GM23338 (cell line): ENCODE measurements around the gene KCNAB1. TPM values are rescaled to one million over a fixed set of nuclear protein-coding genes. Genes with fewer than 3 reads are reported as not detected.

Experiments used
- ATAC-seq: fragments of 200-7000 bp; cut with Tn5 transposase; 3 replicates; pipeline ENCODE4 v1.9.1; 2020
- DNase-seq: peaks from one replicate; pipeline ENCODE4 v3.0.0-alpha.2; 2015; ENCODE audit warnings: low spot score
- H2AFZ ChIP-seq: fragments of 200-600 bp; sonication (generic); 2 replicates; pipeline ENCODE4 v1.8.0; 2016; ENCODE audit warnings: antibody characterized with exemption, mild to moderate bottlenecking, moderate library complexity
- H3F3A ChIP-seq: fragments of 200-600 bp; sonication (generic); replicated peaks from 2 replicates; pipeline ENCODE4 v1.8.0; 2017; ENCODE audit warnings: antibody characterized with exemption, mixed run types, low read depth
- H3K27ac ChIP-seq: fragments of 200-600 bp; sonication (generic); 2 replicates; pipeline ENCODE4 v1.6.1; 2016; ENCODE audit warnings: low read depth
- H3K27me3 ChIP-seq: fragments of 200-600 bp; sonication (generic); 2 replicates; pipeline ENCODE4 v1.8.0; 2016; ENCODE audit warnings: mild to moderate bottlenecking, mixed run types, moderate library complexity; ENCODE audit not compliant: insufficient read depth
- H3K36me3 ChIP-seq: fragments of 200-600 bp; sonication (generic); 2 replicates; pipeline ENCODE4 v1.8.0; 2016; ENCODE audit warnings: mild to moderate bottlenecking; ENCODE audit not compliant: insufficient read depth
- H3K4me1 ChIP-seq: fragments of 200-600 bp; sonication (generic); 2 replicates; pipeline ENCODE4 v1.8.0; 2016; ENCODE audit warnings: mild to moderate bottlenecking, moderate library complexity; ENCODE audit not compliant: insufficient read depth
- H3K4me2 ChIP-seq: fragments of 200-600 bp; sonication (generic); 2 replicates; pipeline ENCODE4 v1.7.1; 2017; ENCODE audit warnings: mixed run types
- H3K4me3 ChIP-seq: fragments of 200-600 bp; sonication (generic); 2 replicates; pipeline ENCODE4 v1.6.1; 2016; ENCODE audit warnings: mixed run types
- H3K79me2 ChIP-seq: fragments of 200-600 bp; sonication (generic); replicated peaks from 2 replicates; pipeline ENCODE4 v1.8.0; 2017; ENCODE audit warnings: mild to moderate bottlenecking; ENCODE audit not compliant: insufficient read depth
- H3K9me2 ChIP-seq: fragments of 200-600 bp; sonication (generic); 2 replicates; pipeline ENCODE4 v1.8.0; 2017; ENCODE audit not compliant: insufficient read depth
- H4K20me1 ChIP-seq: fragments of 200-600 bp; sonication (generic); replicated peaks from 2 replicates; pipeline ENCODE4 v1.8.0; 2017; ENCODE audit warnings: mild to moderate bottlenecking; ENCODE audit not compliant: insufficient read depth
- H3K27ac Mint-ChIP-seq: 2 replicates; pipeline ENCODE4 v1.8.0; 2020; ENCODE audit warnings: inconsistent platforms, mild to moderate bottlenecking, moderate library complexity, mixed read lengths
- H3K27me3 Mint-ChIP-seq: 3 replicates; pipeline ENCODE4 v1.8.0; 2022; ENCODE audit warnings: low read depth, mild to moderate bottlenecking, moderate library complexity, mixed read lengths, inconsistent platforms; ENCODE audit not compliant: insufficient read depth, poor library complexity
- H3K36me3 Mint-ChIP-seq: 3 replicates; pipeline ENCODE4 v1.8.0; 2021; ENCODE audit warnings: low read depth, mild to moderate bottlenecking, inconsistent platforms, moderate library complexity, mixed read lengths
- H3K4me1 Mint-ChIP-seq: 3 replicates; pipeline ENCODE4 v1.8.0; 2020; ENCODE audit warnings: mild to moderate bottlenecking, inconsistent platforms, mixed read lengths
- H3K4me3 Mint-ChIP-seq: 3 replicates; pipeline ENCODE4 v1.8.0; 2021; ENCODE audit warnings: moderate library complexity, mild to moderate bottlenecking, inconsistent platforms, mixed read lengths
- H3K9me3 Mint-ChIP-seq: 3 replicates; pipeline ENCODE4 v1.8.0; 2020; ENCODE audit warnings: moderate library complexity, mild to moderate bottlenecking, inconsistent platforms, mixed read lengths
- EZH2 ChIP-seq: fragments of 200-600 bp; sonication (generic); IDR thresholded peaks from one replicate; pipeline ENCODE4 v1.8.0; 2017; ENCODE audit warnings: antibody characterized with exemption, mild to moderate bottlenecking, low read depth; ENCODE audit not compliant: unreplicated experiment
- JUNB ChIP-seq: IDR thresholded peaks from one replicate; pipeline ENCODE4 v1.6.1; 2016; ENCODE audit warnings: antibody characterized with exemption; ENCODE audit not compliant: unreplicated experiment
- NANOG ChIP-seq: IDR thresholded peaks from 2 replicates; pipeline ENCODE4 v1.6.1; 2016; ENCODE audit warnings: antibody characterized with exemption, borderline replicate concordance
- POLR2AphosphoS5 ChIP-seq: IDR thresholded peaks from 2 replicates; pipeline ENCODE4 v1.6.1; 2016; ENCODE audit warnings: antibody characterized with exemption, low read depth
- STAT1 ChIP-seq: IDR thresholded peaks from one replicate; pipeline ENCODE4 v1.6.1; 2016; ENCODE audit warnings: antibody characterized with exemption; ENCODE audit not compliant: unreplicated experiment
- ZNF114 ChIP-seq: fragments of 250-450 bp; sonication (Bioruptor Pico); IDR thresholded peaks from 2 replicates; pipeline ENCODE4 v1.5.0; 2020; ENCODE audit warnings: mild to moderate bottlenecking, moderate library complexity
- ZNF331 ChIP-seq: fragments of 250-450 bp; sonication (Bioruptor Pico); IDR thresholded peaks from 2 replicates; pipeline ENCODE4 v1.5.0; 2020; ENCODE audit warnings: low read depth, mild to moderate bottlenecking, moderate library complexity
- polyA plus RNA-seq: library from polyadenylated mRNA; unstranded; fragments of >200 nt; fragmentation: Nextera tagmentation; extraction: Ambion mirVana; gene quantifications from 2 replicates; pipeline ENCODE4 v1.2.1, GENCODE V29; 2016
- total RNA-seq: library from RNA; depleted of rRNA; stranded (reverse); fragments of >200 nt; shearing (Covaris generic); gene quantifications from 2 replicates; pipeline ENCODE4 v1.2.3, GENCODE V29; 2014
- TF ChIP-seq, protein P1 (sequence below): fragments of 250-450 bp; sonication (Bioruptor Pico); IDR thresholded peaks from 2 replicates; pipeline ENCODE4 v1.5.0; 2020; ENCODE audit warnings: mild to moderate bottlenecking, moderate library complexity
- TF ChIP-seq, protein P2 (sequence below), 2 experiments: fragments of 200-600 bp in 1 of 2; sonication (generic) in 1 of 2; conservative IDR thresholded peaks; 2 replicates each; pipeline versions ENCODE4 v1.5.1 to v1.6.1; 2016 to 2017; ENCODE audit warnings: antibody characterized with exemption in 2 of 2, low read depth in 2 of 2, mild to moderate bottlenecking in 2 of 2, moderate library complexity in 1 of 2

Gene KCNAB1
- total and polyA plus RNA-seq, 2 experiments from 2014 or later = 0.69 to 2.6 TPM

DNA sequence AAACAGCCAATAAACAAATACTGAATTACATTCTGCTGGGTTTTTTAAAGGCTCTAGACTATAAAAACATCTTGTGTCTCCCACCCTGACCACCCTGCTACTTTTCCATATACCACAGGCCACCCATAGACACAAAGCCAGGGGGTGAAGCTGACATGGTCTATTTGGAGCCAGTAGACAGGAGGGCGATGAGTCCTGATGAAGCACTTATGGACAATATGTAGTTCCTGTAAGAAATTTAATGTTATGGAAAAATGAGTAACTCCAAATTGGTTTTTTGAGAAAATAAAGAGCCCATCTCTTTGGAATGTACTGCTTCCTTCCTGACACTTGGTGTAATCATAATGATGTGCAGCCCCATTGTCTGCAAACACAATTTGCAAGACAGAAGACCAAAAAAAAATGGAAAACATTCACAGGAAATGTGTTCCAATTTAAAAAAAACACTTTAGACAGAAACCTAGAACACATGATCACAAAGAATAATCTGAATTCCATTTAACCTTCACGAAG is 422.7 kb downstream of the KCNAB1 start (continued):
- TF ChIP-seq, protein P1, sequence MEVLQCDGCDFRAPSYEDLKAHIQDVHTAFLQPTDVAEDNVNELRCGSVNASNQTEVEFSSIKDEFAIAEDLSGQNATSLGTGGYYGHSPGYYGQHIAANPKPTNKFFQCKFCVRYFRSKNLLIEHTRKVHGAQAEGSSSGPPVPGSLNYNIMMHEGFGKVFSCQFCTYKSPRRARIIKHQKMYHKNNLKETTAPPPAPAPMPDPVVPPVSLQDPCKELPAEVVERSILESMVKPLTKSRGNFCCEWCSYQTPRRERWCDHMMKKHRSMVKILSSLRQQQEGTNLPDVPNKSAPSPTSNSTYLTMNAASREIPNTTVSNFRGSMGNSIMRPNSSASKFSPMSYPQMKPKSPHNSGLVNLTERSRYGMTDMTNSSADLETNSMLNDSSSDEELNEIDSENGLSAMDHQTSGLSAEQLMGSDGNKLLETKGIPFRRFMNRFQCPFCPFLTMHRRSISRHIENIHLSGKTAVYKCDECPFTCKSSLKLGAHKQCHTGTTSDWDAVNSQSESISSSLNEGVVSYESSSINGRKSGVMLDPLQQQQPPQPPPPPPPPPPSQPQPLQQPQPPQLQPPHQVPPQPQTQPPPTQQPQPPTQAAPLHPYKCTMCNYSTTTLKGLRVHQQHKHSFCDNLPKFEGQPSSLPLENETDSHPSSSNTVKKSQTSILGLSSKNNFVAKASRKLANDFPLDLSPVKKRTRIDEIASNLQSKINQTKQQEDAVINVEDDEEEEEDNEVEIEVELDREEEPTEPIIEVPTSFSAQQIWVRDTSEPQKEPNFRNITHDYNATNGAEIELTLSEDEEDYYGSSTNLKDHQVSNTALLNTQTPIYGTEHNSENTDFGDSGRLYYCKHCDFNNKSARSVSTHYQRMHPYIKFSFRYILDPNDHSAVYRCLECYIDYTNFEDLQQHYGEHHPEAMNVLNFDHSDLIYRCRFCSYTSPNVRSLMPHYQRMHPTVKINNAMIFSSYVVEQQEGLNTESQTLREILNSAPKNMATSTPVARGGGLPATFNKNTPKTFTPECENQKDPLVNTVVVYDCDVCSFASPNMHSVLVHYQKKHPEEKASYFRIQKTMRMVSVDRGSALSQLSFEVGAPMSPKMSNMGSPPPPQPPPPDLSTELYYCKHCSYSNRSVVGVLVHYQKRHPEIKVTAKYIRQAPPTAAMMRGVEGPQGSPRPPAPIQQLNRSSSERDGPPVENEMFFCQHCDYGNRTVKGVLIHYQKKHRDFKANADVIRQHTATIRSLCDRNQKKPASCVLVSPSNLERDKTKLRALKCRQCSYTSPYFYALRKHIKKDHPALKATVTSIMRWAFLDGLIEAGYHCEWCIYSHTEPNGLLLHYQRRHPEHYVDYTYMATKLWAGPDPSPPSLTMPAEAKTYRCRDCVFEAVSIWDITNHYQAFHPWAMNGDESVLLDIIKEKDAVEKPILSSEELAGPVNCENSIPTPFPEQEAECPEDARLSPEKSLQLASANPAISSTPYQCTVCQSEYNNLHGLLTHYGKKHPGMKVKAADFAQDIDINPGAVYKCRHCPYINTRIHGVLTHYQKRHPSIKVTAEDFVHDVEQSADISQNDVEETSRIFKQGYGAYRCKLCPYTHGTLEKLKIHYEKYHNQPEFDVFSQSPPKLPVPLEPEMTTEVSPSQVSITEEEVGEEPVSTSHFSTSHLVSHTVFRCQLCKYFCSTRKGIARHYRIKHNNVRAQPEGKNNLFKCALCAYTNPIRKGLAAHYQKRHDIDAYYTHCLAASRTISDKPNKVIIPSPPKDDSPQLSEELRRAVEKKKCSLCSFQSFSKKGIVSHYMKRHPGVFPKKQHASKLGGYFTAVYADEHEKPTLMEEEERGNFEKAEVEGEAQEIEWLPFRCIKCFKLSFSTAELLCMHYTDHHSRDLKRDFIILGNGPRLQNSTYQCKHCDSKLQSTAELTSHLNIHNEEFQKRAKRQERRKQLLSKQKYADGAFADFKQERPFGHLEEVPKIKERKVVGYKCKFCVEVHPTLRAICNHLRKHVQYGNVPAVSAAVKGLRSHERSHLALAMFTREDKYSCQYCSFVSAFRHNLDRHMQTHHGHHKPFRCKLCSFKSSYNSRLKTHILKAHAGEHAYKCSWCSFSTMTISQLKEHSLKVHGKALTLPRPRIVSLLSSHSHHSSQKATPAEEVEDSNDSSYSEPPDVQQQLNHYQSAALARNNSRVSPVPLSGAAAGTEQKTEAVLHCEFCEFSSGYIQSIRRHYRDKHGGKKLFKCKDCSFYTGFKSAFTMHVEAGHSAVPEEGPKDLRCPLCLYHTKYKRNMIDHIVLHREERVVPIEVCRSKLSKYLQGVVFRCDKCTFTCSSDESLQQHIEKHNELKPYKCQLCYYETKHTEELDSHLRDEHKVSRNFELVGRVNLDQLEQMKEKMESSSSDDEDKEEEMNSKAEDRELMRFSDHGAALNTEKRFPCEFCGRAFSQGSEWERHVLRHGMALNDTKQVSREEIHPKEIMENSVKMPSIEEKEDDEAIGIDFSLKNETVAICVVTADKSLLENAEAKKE (CRISPR knock-in tag) = no peak
- no peak for TF ChIP-seq EZH2
- no peak for TF ChIP-seq POLR2AphosphoS5
- no peak for TF ChIP-seq NANOG
- no peak for TF ChIP-seq STAT1

DNA sequence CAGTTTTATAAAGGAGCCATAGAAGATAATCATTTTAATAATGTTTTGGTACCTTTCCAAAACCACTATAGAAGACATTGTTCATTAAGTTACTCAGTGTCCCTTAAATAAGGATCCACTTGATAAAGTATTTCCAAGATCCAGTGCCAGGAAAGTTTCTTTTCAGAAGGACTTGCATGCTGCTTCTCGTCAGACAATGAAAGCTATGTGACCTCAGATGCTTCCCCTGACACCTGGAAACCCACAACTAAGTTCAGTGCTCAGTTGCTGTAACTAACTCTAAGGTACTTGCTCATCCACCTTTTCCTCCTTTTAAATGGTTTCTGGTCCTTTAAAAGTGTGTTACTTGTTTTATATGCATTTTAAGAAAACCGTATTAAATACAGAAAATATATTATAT is 427.3 kb downstream of the KCNAB1 start:
- H4K20me1 ChIP-seq = peaks cover 30% of the 10 kb centered on the region
- peaks cover 84% of the 10 kb centered on the region for H3K79me2 ChIP-seq
- no peaks in the 10 kb centered on the region for H3K9me2 ChIP-seq
- H3K4me1 ChIP-seq = no peaks in the 10 kb centered on the region
- peaks cover 77% of the 10 kb centered on the region for H3K36me3 ChIP-seq
- H2AFZ ChIP-seq = no peak overlapping the region
- Mint-ChIP-seq H3K27ac (no peak overlapping the region), H3K4me3 (no peak overlapping the region), H3K4me1 (peaks cover 5% of the 10 kb centered on the region; the same call in 2 of the 3 replicates), H3K27me3 (peaks cover 2% of the 10 kb centered on the region), H3K36me3 (peaks cover 87% of the 10 kb centered on the region), H3K9me3 (no peaks in the 10 kb centered on the region)
- H3K4me2 ChIP-seq = no peak overlapping the region
- H3F3A ChIP-seq = no peaks in the 10 kb centered on the region
- H3K27ac ChIP-seq = no peak overlapping the region
- no peak overlapping the region for H3K4me3 ChIP-seq
- ATAC-seq = no peak
- no peaks in the 10 kb centered on the region for H3K27me3 ChIP-seq
- no peak for DNase-seq
- TF ChIP-seq JUNB = no peak
- no peak for TF ChIP-seq ZNF114
- TF ChIP-seq ZNF331 = no peak
- TF ChIP-seq, protein P2, sequence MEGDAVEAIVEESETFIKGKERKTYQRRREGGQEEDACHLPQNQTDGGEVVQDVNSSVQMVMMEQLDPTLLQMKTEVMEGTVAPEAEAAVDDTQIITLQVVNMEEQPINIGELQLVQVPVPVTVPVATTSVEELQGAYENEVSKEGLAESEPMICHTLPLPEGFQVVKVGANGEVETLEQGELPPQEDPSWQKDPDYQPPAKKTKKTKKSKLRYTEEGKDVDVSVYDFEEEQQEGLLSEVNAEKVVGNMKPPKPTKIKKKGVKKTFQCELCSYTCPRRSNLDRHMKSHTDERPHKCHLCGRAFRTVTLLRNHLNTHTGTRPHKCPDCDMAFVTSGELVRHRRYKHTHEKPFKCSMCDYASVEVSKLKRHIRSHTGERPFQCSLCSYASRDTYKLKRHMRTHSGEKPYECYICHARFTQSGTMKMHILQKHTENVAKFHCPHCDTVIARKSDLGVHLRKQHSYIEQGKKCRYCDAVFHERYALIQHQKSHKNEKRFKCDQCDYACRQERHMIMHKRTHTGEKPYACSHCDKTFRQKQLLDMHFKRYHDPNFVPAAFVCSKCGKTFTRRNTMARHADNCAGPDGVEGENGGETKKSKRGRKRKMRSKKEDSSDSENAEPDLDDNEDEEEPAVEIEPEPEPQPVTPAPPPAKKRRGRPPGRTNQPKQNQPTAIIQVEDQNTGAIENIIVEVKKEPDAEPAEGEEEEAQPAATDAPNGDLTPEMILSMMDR (conservative IDR thresholded peaks at IDR 0.05; ENCODE audit: low read depth in 2 of 2) = no peak
- TF ChIP-seq, protein P1 (CRISPR knock-in tag) = no peak
